Stimulated activated CD4-positive, alpha-beta T cell treated with anti-CD3 and anti-CD28 coated beads, Interleukin-15, amount 100 ng/mL, for 24 hours (primary cell): Measurements from ENCODE around the gene NCF4.

Experiments used
- DNase-seq: peaks from one replicate; pipeline ENCODE4 v3.0.0-alpha.2; 2020

Gene NCF4

GRCh38 chr22:36860821-36861659 lies at the start of gene NCF4:
Gene NCF4 (plus strand): TSS chr22:36861006. CDS start chr22:36861172, 166 bp downstream.
- peak; percentile 55 for DNase-seq

GRCh38 chr22:36811094-36811800 lies 49.6 kb upstream of the NCF4 start:
- no peak for DNase-seq

- no peak for DNase-seq
Measured at GRCh38 chr22:36814801-36815200, 46.0 kb upstream of the NCF4 start.

- no peak for DNase-seq
Measured at GRCh38 chr22:36815558-36816338, 45.1 kb upstream of the NCF4 start.

- no peak for DNase-seq
Measured at GRCh38 chr22:36816339-36816635, 44.5 kb upstream of the NCF4 start.

GRCh38 chr22:36816636-36817524 lies 43.9 kb upstream of the NCF4 start, which contains the start of gene PVALB:
Gene PVALB (minus strand): TSS chr22:36817035. CDS start chr22:36817005, 30 bp downstream.
- peak; percentile 14 for DNase-seq

GRCh38 chr22:36817525-36817848 lies 43.3 kb upstream of the NCF4 start:
- DNase-seq = no peak

- no peak for DNase-seq
Measured at GRCh38 chr22:36818010-36818642, 42.7 kb upstream of the NCF4 start.

GRCh38 chr22:36819112-36819511 lies 41.7 kb upstream of the NCF4 start:
- no peak for DNase-seq

GRCh38 chr22:36822581-36822980 lies 38.2 kb upstream of the NCF4 start:
- DNase-seq = no peak

GRCh38 chr22:36823186-36823839 lies 37.5 kb upstream of the NCF4 start:
- no peak for DNase-seq

- no peak for DNase-seq
Measured at GRCh38 chr22:36824655-36825054, 36.2 kb upstream of the NCF4 start.

GRCh38 chr22:36826262-36826661 lies 34.5 kb upstream of the NCF4 start:
- DNase-seq = no peak

- DNase-seq = no peak
Measured at GRCh38 chr22:36828815-36829214, 32.0 kb upstream of the NCF4 start.

- no peak for DNase-seq
Measured at GRCh38 chr22:36829370-36830002, 31.3 kb upstream of the NCF4 start.

GRCh38 chr22:36830601-36831000 lies 30.2 kb upstream of the NCF4 start:
- no peak for DNase-seq

GRCh38 chr22:36831206-36831605 lies 29.6 kb upstream of the NCF4 start:
- DNase-seq = no peak

GRCh38 chr22:36831717-36832116 lies 29.1 kb upstream of the NCF4 start:
- DNase-seq = no peak

- no peak for DNase-seq
Measured at GRCh38 chr22:36833073-36833472, 27.7 kb upstream of the NCF4 start.

- no peak for DNase-seq
Measured at GRCh38 chr22:36835903-36836302, 24.9 kb upstream of the NCF4 start.
